GM12865 (cell line): ENCODE measurements around the gene RELL1.

Experiments
- DNase-seq: peaks from one replicate; pipeline ENCODE4 v3.0.0; 2010; ENCODE audit warnings: low read depth
- H3K4me3 ChIP-seq: 2 replicates; pipeline ENCODE4 v1.5.1; 2011; ENCODE audit warnings: mild to moderate bottlenecking, low read depth, low read length, control low read depth
- TF ChIP-seq, protein P1 (sequence below): IDR thresholded peaks from 2 replicates; pipeline ENCODE4 v1.5.1; 2011; ENCODE audit warnings: low read length, control low read depth, low read depth, inconsistent platforms; ENCODE audit not compliant: insufficient read depth; ENCODE audit errors: missing control alignments

The RELL1 gene

DNA sequence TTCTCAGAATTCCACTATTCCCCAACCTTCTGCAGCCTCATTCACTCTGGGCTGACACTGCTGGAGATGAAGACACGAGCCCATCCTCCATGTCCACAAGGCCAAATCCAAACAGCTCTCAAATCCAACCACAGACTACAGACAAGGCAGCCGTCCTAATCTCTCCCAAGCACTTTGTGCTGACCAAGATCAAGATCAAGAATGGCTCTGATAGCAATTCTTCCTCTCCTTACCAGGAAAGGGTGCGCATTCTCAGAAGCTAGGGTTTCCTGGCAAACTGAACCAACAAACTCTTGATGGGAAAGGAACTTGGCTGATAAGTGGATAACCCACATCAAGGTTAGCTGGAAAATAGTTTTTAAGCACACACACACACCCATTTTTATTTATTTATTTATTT, 26.5 kb downstream of the RELL1 start:
- TF ChIP-seq, protein P1, sequence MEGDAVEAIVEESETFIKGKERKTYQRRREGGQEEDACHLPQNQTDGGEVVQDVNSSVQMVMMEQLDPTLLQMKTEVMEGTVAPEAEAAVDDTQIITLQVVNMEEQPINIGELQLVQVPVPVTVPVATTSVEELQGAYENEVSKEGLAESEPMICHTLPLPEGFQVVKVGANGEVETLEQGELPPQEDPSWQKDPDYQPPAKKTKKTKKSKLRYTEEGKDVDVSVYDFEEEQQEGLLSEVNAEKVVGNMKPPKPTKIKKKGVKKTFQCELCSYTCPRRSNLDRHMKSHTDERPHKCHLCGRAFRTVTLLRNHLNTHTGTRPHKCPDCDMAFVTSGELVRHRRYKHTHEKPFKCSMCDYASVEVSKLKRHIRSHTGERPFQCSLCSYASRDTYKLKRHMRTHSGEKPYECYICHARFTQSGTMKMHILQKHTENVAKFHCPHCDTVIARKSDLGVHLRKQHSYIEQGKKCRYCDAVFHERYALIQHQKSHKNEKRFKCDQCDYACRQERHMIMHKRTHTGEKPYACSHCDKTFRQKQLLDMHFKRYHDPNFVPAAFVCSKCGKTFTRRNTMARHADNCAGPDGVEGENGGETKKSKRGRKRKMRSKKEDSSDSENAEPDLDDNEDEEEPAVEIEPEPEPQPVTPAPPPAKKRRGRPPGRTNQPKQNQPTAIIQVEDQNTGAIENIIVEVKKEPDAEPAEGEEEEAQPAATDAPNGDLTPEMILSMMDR, result no peak
- no peak for DNase-seq
- no peak overlapping the region for H3K4me3 ChIP-seq

DNA sequence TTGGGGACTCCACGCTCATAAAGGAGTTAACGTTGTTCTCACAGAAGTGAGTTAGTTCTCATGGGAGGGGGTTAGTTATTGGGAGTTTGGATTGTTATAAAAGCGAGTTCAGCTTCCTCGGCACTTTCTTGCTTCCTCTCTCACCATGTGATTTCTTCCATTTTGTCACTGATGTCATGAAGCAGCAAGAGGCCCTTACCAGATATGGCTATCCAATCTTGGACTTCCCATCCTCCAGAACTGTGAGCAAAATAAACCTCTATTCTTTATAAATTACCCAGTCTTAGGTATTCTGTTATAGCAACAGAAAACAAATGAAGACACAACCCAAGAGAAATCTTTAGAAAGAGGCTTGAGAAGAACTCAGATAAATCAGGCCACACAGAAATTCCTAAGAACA, 29.5 kb downstream of the RELL1 start:
- no peak for DNase-seq
- no peak overlapping the region for H3K4me3 ChIP-seq
- TF ChIP-seq, protein P1, result no peak

DNA sequence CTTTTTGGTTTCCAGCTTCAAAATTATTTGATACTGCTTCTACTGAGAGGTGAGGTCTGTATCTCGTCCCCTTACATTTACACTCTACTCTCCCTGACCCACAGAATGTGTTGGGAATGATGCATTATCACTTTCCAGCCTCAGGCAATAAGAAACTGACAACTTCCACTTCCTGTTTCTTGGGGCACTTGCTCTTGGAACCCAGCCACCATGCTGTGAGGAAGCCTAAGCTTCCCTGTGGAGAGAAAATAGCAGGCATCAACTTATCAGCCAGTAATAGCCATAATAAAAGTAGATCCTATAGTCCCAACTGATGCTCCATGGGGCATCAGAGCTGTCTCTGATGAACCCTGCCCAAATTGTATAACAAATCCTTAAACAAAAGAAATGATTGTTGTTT, 32.6 kb downstream of the RELL1 start:
- DNase-seq, result no peak
- TF ChIP-seq, protein P1, result no peak
- H3K4me3 ChIP-seq, result no peak overlapping the region

DNA sequence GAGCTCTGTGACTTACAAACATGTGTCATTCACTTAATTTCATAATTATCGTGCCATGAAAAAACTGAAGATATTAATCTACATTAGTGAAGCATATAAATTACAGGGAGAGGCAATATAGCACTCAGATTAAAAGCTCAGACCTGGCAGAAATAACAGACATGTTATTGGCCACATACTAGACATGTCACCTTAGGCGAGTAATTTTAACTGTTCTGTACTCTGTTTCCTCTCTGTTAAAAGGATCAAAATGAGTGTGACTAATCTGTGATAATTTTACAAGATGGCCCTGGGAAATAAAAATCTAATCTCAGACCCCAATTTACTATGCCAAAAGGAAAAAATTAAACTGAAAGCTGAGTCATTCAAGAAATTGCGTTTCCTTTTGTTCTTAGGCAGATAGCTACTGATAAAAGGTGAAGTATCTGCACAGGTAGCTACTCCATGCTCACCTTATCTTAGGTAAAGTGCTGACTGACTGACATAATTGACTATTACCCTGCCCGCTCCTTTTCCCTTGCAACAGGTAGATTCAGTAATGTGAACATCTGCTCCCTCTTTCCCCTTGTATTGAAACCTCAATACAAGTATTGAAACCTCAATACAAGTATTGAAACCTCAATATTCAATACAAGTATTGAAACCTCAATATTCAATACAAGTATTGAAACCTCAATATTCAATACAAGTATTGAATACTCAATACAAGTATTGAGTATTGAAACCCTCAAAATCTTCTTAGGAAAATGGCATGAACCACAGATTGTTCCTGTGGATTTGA, 33.2 kb downstream of the RELL1 start:
- peak; percentile 34 for DNase-seq
- TF ChIP-seq, protein P1, result no peak
- H3K4me3 ChIP-seq, result no peak overlapping the region

DNA sequence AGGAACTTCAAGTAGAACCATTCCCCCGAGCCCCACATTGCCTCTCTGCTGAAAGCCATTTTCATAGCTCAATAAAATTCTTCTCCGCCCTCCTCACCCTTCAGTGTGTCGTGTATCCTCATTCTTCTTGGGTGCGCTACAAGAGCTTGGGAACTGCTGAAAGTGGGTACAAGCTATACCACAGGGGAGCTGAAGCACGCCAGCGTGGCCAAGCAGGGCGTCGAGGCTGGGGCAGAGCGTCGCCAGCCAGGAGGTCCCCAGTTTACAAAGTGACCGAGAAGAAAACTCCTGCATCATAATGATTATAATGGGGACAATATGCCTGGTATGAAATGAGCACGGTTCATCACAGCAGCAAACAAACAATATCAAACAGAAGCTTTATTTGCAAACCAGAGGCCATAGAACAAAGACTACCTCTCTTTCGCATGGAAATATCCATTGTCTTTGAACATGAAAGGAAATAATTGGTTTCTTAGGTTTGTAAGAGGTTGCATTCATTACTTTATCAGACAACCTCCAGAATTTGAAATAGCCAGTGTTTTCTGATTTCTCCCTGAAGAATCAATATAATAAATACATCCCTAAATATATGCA, 34.3 kb downstream of the RELL1 start:
- H3K4me3 ChIP-seq, result no peak overlapping the region
- no peak for DNase-seq
- TF ChIP-seq, protein P1, result no peak

DNA sequence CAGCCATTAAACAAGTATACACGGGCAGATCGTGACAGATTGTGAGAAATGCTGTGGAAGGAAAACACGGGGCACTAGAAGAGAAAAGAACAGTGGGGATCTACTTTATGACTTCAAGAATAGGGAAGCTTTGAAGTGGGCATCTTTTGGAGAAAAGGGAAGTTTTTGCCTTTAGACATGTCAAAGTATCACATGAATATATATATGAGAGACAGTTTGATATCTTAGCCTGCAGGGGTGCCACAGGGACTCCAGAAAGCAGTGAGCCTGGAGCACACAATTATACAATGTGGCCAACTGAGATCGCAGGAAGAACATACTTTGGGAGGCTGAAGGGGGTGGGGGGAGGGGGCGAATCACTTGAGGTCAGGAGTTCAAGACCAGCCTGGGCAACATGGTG, 35.7 kb downstream of the RELL1 start:
- TF ChIP-seq, protein P1, result no peak
- DNase-seq, result no peak

More for the DNA sequence above, 35.7 kb downstream of the RELL1 start:
- H3K4me3 ChIP-seq, result no peak overlapping the region
